ENCODE data around the gene FOXS1.

- TF ChIP-seq, protein P1, sequence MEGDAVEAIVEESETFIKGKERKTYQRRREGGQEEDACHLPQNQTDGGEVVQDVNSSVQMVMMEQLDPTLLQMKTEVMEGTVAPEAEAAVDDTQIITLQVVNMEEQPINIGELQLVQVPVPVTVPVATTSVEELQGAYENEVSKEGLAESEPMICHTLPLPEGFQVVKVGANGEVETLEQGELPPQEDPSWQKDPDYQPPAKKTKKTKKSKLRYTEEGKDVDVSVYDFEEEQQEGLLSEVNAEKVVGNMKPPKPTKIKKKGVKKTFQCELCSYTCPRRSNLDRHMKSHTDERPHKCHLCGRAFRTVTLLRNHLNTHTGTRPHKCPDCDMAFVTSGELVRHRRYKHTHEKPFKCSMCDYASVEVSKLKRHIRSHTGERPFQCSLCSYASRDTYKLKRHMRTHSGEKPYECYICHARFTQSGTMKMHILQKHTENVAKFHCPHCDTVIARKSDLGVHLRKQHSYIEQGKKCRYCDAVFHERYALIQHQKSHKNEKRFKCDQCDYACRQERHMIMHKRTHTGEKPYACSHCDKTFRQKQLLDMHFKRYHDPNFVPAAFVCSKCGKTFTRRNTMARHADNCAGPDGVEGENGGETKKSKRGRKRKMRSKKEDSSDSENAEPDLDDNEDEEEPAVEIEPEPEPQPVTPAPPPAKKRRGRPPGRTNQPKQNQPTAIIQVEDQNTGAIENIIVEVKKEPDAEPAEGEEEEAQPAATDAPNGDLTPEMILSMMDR (IDR thresholded peaks at IDR 0.05): no peak
- TF ChIP-seq EP300 (IDR thresholded peaks at IDR 0.05): no peak
These were observed 32.3 kb upstream of the FOXS1 start for GRCh38 chr20:31877684-31878083.

Measured in tibial nerve (tissue), 4 donors.